H1 (cell line): ENCODE results near the gene CRYBG1.

Experiments used
- ATF3 ChIP-seq: IDR thresholded peaks from 2 replicates; pipeline ENCODE4 v1.6.1; 2011; ENCODE audit warnings: low read depth, mild to moderate bottlenecking, low read length; ENCODE audit not compliant: insufficient read depth
- POLR2A ChIP-seq, 2 experiments: IDR thresholded peaks; 1 replicate in 1 of 2; 2 replicates in 1 of 2; pipeline ENCODE4 v1.6.1; 2011; ENCODE audit warnings: low read depth in 2 of 2, low read length in 2 of 2, mild to moderate bottlenecking in 2 of 2; ENCODE audit errors: control extremely low read depth in 1 of 2
- SP2 ChIP-seq: IDR thresholded peaks from 2 replicates; pipeline ENCODE4 v1.6.1; 2012; ENCODE audit warnings: mild to moderate bottlenecking, low read length, inconsistent platforms

DNA sequence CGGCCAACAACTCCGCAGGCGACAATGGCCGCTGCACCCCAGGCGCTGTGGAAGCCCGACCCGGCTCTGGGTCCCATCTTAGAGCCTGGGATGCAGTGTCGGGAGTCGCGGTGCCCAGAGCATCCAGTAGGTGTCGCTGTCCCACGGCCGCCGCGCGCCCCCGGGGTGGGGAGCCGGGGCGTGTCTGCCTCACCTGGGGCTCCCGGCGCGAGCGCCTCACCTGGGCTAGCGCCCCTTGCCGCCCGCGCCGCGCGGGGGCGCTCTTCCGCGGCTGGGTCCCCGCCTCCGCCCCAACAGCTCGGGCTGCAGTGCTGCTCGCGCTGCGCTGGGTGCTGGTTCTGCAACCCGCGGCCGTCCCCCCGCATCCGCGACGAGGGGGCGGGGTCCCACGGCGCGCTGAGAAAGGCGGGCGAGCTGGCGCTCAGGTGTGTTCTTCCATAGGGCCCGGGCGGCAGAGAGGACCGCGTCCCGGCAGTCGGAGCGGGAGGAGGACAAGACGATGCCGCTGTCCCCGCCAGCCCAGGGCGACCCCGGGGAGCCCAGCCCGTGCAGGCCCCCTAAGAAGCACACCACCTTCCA, at the start of gene CRYBG1:
- TF ChIP-seq ATF3 (no peak), POLR2A (IDR thresholded peaks at IDR 0.05; ENCODE audit: control extremely low read depth in 1 of 2, low read depth in 2 of 2, low read length in 2 of 2) (peak in 1 of 2 experiments; percentile 33; a peak in 2 of 3 replicates), SP2 (no peak)
